Fibroblast of mammary gland (primary cell): ENCODE results near the gene SRCAP.

Experiments used
- DNase-seq: peaks from one replicate; pipeline ENCODE4 v3.0.0-alpha.2; 2010; ENCODE audit warnings: low read depth
- H3K4me3 ChIP-seq: 2 replicates; pipeline ENCODE4 v1.5.1; 2011; ENCODE audit warnings: low read depth, mild to moderate bottlenecking, low read length, moderate library complexity; ENCODE audit not compliant: control insufficient read depth
- TF ChIP-seq, protein P1 (sequence below): conservative IDR thresholded peaks from 2 replicates; pipeline ENCODE4 v1.5.1; 2011; ENCODE audit warnings: low read depth, low read length, inconsistent platforms; ENCODE audit not compliant: control insufficient read depth, insufficient read depth

Gene SRCAP

DNA sequence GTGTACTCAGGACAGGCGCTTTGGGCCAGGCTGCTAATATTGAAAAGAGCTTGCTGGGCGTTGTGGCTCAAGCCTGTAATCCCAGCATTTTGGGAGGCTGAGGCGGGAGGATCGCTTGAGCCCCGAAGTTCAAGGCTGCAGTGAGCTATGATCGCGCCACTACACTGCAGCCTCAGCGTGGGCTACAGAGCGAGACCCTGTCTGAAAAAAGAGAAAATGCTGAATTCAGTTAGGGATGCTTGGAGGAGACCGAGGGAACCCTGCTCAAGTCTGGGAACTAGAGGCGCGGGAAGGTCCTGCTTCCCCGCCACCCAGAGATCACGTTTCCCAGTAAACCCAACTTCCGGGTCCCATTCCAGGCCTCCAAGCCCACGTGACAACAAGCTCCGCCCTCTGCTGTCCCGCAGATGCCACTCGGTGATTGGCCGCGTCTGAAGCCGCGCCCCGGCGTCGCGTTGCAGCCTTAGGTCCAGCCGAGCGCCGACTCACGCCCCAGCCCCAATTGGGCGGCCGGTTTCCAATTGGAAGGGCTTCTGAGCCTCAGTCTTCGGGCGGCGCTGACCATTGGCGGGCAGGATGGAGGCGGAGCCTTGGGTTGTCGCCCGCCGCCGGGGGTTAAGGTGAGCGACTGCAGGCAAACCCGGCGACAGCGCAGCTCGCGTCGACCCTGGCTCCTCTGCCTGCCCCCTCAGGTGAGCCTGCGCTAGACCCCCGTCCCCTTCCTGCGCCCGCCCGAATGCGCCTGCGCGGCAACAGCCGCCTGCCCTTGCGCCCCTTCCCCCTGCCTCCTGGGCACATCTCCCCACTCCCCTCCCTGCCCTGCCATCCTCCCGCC, 49.0 kb downstream of the SRCAP start, which contains the start of gene PHKG2:
TSS of gene PHKG2 (plus strand) at position 627 of the 835 bp plus-strand sequence. CDS start 396 bp downstream, outside the sequence.
- TF ChIP-seq, protein P1, sequence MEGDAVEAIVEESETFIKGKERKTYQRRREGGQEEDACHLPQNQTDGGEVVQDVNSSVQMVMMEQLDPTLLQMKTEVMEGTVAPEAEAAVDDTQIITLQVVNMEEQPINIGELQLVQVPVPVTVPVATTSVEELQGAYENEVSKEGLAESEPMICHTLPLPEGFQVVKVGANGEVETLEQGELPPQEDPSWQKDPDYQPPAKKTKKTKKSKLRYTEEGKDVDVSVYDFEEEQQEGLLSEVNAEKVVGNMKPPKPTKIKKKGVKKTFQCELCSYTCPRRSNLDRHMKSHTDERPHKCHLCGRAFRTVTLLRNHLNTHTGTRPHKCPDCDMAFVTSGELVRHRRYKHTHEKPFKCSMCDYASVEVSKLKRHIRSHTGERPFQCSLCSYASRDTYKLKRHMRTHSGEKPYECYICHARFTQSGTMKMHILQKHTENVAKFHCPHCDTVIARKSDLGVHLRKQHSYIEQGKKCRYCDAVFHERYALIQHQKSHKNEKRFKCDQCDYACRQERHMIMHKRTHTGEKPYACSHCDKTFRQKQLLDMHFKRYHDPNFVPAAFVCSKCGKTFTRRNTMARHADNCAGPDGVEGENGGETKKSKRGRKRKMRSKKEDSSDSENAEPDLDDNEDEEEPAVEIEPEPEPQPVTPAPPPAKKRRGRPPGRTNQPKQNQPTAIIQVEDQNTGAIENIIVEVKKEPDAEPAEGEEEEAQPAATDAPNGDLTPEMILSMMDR, result no peak
- peak within 1 kb of the TSS; percentile 72 for H3K4me3 ChIP-seq
- peak; percentile 98 for DNase-seq

DNA sequence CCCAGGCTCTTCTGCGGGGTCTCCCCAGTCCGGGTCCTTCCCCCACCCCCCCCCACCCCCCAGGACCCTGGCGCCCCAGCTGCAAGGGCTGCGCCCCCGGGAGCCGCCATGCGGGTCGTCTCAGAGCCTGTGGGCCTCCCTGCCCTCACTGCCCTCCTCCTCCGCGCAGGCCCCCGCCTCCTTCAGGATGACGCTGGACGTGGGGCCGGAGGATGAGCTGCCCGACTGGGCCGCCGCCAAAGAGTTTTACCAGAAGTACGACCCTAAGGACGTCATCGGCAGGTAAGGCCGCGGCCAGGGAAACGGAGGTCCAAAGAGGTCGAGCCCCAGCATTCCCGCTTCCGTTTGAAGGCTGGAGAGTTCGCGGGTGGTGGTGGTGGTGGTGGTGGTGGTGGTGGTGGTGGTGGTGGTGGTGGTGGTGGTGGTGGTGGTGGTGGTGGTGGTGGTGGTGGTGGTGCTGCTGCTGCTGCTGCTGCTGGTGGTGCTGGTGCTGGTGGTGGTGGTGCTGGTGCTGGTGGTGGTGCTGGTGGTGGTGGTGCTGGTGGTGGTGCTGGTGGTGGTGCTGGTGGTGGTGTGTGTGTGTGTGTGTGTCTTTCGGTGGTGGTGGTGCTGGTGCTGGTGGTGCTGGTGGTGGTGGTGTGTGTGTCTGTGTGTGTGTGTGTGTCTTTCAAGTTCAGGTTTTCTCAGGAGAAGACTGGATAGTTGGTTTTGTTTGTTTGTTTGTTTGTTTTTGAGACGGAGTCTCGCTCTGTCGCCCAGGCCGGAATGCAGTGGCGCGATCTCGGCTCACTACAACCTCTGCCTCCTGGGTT, 49.9 kb downstream of the SRCAP start:
- peak overlapping the region; percentile 72 for H3K4me3 ChIP-seq
- peak; percentile 50 for DNase-seq

DNA sequence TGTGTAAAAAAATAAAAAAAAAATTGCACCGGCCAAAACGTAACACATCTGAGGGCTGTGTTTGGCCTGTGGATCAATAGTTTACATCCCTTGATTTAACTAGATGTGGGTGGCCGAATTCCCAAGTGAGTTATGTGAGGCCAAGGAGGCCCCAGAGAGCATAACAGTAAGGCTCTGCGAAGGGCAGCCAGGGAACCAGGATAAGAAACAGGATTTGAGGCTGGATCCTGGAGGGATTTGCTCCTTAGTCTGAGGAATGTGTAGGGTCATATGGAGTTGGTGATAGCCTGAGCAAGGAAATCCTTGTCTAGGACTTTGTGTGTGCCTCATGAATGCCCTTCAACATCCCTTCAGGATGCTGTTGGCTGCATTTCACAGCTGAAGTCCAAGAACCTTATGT, 51.2 kb downstream of the SRCAP start:
- H3K4me3 ChIP-seq, result no peak overlapping the region
- no peak for DNase-seq
- TF ChIP-seq, protein P1, result no peak

More for the DNA sequence above, 49.9 kb downstream of the SRCAP start:
- TF ChIP-seq, protein P1, result no peak

DNA sequence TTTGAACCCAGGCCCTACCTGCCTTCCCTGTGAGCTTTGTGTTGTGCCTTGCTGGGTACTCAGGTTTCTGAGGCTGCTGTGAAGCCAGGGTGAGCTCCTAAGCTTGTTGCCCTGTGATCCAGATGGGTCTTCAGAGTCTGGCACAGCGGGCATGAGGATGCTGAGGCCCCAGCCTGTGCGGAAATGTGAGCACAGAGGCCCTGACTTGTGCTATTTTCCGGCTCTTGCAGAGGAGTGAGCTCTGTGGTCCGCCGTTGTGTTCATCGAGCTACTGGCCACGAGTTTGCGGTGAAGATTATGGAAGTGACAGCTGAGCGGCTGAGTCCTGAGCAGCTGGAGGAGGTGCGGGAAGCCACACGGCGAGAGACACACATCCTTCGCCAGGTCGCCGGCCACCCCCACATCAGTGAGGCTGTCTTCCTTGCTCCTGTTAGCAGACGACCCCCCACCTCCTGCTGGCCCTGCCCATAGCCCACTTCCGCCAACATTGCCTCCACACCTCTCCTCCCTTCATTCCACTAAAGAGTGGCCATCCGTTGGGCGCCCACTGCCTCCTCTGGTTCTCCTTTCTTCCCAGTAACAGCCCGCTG, 52.0 kb downstream of the SRCAP start:
- TF ChIP-seq, protein P1, result no peak
- no peak for DNase-seq
- H3K4me3 ChIP-seq, result no peak overlapping the region

DNA sequence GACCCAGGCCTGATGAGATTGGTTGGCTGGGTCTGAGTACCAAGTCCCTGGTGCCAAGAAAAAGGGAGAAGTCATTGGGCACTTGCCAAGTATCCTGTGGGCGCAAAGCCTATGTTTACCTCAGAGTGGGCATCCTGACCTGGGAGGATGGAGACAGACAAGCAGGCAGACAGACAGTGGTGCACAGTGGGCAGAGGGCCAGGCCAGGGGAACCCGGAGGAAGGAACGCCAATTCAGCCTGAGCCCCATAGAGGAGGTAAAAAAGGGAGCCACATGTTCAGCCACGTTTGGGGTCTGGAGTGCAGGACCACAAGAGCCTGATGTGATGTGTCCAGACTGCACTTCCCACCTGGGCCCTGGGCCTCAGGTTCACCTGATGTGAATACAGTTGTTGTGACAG, 54.6 kb downstream of the SRCAP start:
- TF ChIP-seq, protein P1, result no peak
- no peak overlapping the region for H3K4me3 ChIP-seq

DNA sequence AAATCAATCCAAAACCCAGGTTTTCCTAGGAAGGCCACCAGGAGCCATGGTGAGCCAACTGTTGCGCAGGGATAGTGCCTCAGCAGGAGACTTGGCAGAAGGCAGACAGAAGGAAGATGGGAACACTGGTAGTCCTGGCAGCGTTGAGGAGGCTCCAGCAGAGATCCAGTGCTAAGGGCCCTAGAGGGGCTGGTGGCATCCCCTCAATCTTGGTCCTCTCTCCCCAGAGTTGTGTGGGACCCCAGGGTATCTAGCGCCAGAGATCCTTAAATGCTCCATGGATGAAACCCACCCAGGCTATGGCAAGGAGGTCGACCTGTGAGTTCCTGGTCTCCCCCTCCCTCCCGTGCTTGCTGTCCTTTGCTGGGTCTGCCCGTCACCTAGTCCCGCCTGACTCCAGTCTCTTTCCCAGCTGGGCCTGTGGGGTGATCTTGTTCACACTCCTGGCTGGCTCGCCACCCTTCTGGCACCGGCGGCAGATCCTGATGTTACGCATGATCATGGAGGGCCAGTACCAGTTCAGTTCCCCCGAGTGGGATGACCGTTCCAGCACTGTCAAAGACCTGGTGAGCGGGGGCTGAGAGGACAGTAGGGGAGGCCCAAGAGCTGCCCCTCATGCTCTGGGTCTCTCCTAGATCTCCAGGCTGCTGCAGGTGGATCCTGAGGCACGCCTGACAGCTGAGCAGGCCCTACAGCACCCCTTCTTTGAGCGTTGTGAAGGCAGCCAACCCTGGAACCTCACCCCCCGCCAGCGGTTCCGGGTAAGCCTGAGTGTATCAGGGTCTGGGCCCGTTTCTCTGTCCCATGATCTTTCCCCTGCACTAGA, 57.2 kb downstream of the SRCAP start:
- H3K4me3 ChIP-seq, result no peak overlapping the region
- TF ChIP-seq, protein P1, result no peak
- DNase-seq, result no peak

More for the DNA sequence above, 54.6 kb downstream of the SRCAP start:
- DNase-seq, result no peak
